Measurements from ENCODE around the gene ELAVL1.

The ELAVL1 gene

DNA sequence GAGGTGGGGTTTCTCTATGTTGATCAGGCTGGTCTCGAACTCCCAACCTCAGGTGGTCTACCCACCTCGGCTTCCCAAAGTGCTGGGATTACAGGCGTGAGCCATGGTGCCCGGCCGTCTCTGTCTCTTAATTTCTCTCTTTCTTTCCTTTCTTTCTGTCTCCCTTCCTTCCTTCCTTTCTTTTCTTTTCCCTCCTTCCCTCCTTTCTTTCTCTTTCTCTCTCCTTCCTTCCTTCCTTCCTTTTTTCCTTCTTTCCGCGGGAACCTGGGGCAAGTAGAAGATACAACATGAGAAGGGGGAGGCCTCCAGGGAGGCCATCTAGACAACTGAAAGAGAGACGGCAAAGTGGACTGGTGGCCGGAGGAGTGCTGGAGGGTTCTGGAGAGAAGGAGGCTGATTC is 15.2 kb upstream of the ELAVL1 start:
- DNase-seq (ENCODE audit: low spot score) = no peak

DNA sequence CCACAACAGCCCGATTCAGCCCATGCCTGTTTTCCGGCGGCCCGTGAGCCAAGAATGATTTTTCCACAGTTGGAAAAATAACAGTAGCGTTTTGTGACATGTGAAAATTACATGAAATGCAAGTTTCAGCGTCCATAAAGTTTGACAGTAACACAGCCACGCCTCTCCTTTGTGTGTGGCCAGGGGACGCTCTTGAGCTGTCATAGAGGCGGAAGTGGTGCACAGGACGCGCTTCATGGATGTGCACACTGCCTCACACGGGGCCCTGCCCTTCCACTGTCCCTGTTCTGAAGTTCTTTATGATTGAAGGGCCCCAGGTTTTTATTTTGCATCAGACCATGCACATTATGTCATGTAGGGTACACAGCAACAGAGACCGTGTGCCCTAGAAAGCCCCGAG is 12.4 kb upstream of the ELAVL1 start:
- peak; percentile 74 for DNase-seq (ENCODE audit: low spot score)

DNA sequence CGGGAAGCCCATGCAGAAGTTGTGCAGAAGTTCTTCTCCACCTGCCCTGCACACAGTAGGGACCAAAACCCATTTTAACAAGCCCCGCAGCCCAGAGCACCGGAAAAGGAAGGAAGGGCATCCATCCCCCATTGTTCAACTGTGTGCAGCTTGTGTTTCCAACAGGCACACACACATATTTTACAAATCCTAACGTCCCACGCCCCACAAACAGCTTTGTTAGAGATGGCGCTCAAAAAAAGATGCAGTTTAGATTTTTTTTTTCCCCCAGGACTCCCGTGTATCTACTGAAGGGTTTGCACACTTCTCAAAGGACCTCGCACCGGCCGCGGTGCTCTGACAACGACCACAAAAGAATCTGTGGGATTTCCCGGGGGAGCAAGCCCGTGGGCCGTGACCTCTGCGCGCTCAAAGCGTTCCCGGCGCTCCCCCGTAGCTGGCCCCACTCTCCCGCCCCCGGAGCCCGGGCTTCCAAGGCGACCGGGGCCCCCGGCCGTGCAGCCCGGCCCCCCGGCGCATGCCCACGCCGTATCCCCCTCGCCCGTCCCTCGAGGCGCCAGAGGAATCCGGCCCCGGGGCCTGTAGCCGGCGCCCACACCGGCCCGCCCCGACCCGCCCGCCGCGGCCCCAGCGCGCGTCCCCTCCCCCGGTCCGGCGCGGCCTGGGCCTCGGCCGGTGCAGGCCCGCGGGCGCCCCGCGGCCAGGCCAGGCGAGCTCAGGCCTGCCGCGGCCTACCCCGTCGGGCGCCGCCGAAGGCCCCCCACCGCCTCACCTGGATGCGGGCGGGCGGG is 523 bp downstream of the ELAVL1 start:
- DNase-seq (ENCODE audit: low spot score) = peak; percentile 24

DNA sequence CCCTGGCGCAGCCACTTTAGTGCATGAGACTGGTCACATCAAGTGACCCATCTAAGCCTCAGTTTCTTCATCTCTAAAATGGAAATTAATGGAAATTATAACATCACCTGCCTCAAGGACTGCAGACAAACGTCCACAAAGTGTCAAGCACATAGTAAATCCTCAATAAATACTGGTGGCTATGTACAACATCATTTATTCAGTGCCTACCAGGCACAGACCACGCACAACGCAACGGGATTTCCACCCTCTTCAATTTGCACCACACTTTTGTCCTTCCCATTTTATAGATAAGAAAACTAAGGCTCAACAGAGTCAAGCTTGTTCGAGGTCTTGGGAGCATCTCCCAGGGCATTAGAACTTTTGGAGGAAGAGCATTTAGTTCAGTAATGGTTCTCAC is 1.4 kb downstream of the ELAVL1 start:
- no peak for DNase-seq (ENCODE audit: low spot score)

DNA sequence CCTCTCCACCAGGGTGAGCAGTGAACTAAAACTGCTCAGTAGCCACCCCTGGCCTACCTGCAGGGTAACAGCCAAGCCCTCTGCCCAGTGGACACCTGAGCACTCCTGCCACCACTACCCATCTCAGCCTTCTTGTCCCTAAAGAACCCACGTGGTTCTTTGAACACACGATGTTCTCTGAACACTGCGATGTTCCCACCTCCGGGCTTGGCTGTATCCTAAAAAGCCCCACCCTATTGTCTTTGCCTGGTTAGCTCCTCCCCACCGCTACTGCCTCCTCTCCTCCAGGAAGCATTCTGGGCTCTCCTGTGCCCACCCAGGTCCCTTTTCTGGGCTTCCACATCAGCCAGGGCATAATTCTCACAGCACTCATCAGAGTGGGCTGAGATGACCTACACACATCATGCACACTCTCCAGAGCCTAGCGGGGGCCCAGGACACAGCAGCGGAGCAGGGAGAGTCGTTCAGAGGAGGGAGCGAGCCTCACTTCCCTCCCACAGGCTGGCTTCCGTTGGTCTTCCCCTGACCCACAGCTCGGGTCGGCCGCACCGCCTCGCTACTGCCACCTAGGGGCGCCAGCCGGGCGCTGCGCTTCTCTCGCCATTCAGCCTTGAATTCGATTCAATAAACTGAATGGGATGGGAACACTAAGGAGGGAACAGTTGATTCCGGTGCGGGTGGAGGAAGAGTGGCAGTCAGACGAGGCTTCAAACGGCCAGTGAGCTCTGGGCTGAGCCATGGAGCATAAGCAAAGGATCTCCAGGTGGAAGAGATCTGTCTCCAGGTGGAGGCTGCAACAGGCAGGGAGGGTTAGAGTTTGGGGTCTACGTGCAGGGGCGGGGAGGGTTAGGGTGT is 3.2 kb downstream of the ELAVL1 start:
- peak; percentile 79 for DNase-seq (ENCODE audit: low spot score)

DNA sequence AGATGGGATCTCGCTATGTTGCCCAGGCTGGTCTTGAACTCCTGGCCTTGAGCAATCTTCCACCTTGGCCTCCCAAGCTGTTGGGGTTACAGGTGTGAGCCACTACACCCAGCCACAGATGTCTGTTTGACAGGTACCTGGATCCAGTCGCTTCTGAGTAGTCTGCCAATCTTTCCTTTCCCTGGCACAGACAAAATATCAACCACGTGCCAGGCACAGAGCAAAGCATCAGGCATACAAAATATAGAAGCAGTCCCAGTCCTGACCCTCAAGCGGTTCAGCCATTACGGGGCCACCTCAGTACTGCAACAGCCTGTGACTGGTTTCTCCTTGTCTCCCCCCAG is 3.8 kb downstream of the ELAVL1 start:
- DNase-seq (ENCODE audit: low spot score) = no peak

DNA sequence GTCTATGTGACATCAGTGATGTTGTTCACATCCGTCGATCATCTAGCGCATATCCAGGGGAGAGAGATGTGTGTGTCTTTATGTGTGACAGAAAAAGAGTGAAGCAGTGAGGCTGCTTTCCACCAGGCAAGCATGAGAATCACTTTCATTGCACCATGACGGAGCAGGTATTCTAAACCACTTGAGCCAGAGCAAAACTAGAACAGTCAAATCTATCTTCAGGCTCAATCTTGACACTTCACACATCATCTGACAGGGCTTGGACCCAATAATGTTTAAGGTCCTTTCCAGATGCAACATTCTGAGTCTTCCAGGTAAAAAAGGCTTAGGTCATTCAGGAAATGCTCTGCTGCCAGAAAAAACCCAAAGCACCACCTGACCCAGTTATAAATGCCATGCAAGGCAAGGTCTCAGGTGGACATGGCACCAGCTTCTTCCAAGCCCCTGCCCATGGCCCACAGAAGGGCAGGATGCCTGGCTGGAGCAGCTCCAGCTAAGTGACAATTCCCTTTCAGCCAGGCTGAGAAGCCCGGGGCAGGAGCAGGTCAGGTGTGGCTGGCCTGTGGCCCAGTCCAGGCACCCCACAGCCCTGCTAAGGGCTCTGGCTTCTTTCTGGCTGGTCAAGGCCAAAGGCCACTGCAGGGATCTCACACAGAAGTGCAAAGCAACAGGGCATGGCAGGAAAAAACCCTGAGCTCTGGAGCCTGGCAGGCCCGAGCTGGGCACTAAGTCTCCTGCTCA is 5.0 kb downstream of the ELAVL1 start:
- no peak for DNase-seq (ENCODE audit: low spot score)

DNA sequence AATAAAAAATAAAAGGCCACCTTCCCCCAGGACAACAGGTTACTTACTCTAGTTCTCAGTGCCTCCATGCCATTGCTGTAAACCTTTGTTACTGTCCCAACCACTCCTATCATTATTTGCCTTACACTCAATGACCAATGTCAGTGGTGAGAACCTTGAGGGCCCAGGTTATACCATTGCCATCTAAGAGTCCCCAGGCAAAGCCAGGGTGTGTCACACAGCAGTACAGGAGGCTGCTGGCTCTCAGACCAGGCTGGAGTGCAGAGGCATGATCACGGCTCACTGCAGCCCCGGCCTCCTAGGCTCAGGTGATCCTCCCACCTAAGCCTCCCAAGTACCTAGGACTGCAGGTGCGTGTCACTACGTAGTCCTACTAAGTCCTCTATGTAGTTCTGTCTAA is 6.1 kb downstream of the ELAVL1 start:
- DNase-seq (ENCODE audit: low spot score) = no peak

DNA sequence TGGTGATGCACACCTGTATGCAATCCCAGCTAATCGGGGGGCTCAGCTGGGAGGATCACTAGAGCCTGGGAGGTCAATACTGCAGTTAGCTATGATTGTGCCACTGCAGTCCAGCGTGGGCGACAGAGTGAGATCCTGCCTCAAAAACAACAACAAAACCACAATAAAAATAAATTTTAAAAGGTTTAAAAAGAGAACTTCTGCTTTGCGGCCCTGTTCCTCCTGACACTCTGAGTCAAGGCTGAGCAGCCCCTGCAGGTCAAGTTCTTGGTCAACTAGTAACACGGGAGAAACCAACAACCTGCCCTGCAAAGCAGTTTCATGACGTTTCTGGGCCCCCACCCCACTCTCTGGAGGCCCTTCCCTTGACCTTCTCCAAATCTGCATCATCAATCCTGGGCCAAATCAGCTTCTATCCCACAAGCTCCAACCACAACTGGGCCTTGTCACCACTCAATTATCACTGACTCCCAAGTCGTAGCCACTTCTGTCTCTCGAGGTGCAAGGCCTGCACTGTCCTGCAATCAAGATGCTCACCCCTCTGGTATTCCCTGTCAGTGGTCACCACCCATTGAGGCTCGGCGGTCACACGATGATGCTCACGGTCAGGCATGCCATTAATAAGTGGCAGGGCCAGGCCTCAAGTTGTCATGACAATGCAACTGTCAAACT is 7.5 kb downstream of the ELAVL1 start:
- no peak for DNase-seq (ENCODE audit: low spot score)

DNA sequence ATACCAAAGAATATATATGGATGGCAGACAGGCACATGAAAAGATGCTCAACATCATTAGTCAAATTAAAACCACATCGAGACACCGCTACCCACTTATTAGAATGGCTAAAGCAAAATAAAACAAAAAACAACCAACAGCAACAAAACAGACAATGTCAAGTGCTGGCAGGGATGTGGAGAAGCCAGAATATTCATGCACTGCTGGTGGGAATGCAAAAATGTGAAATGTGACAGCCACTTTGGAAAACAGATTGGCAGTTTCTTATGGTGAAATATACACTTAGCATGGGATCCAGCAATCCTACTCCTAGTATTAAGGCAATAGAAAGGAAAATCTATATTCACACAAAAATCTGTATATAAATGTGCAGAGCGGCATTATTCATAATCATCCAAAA is 8.6 kb downstream of the ELAVL1 start:
- no peak for DNase-seq (ENCODE audit: low spot score)

DNA sequence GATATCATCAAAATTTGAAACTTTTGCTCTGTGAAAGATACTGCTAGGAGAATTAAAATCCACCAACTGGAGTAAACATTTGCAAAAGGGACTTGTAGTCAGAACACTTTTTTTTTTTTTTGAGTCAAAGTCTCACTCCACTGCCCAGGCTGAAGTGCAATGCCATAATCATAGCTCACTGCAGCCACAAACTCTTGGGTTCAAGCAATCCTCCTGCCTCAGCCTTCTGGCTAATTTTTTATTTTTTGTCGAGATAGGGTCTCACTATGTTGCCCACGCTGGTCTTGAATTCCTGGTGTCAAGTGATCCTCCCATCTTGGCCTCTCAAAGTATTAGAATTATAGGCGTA is 9.7 kb downstream of the ELAVL1 start:
- no peak for DNase-seq (ENCODE audit: low spot score)

DNA sequence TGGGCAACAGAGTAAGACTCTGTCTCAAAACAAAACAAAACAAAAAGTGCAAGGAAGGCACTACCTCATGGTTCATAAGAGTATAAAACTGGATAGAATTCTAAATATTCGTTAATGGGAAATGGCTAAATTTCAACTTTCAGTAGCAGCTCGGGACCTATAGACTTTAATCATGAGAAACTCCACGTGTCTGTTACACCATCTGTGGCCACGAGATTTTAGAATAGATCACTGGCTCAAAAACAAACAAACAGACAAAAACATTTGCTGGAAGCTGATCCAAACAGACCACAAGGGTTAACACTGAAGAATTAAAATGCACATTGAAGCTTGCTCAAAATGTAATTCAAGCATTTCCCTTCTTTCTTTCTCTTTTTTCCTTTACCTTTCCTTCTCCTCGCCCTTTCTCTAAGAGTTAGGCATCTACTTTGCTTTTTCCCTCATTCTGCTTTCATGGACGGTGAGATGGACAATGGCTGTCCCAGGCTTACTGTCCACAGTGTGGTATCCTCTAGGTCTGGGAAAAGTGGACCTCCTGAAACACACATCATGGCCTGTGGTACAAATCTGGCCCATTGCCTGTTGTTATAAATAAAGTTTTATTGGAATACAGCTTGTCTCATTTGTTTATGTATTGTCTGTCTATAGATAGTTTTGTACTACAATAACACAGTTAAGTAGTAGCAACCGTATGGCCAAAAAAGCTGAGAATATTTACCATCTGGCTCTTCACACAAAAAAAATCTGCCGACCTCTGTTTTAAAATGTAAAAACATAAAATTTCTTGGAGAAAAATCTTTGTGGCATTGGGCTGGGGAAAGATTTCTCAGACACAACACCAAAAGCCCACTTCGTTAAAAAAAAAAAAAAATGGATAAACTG is 10.3 kb downstream of the ELAVL1 start:
- DNase-seq (ENCODE audit: low spot score) = no peak

DNA sequence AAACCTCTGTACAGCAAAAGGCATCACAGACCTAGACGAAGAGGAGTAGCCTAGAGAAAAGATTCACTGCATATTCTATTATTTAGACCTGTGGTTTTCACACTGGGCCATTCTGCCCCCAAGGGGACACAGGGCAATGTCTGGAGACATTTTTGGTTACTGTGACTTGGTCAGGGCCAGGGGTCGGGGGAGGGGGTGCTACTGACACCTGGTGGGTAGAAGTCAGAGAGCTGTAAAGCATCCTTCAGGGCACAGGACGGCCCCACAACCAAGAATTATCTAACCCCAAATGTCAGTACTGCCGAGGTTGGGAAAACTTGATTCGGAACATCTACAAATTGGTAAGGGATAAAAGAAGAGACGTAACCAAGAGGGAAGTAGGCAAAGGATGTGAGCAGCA is 11.3 kb downstream of the ELAVL1 start:
- no peak for DNase-seq (ENCODE audit: low spot score)

DNA sequence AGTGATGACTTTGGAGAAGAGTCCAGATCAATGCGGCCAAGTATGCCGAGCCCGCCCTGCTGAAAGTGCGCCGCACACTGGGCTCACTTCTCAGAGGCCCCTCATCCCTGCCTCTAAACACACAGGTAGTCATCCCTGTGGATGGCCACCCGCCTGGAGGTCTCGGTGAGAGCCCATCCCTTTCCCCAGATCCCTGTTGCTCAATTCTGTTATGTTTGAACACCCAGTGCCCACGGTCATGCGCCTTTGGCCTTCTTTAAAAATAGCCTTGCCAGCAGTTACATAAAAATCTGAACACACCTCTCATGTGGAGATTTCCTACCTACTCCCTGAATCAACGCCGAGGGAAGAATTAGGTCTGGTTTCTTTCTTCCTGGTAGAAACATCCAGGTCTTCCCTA is 11.9 kb downstream of the ELAVL1 start:
- no peak for DNase-seq (ENCODE audit: low spot score)

DNA sequence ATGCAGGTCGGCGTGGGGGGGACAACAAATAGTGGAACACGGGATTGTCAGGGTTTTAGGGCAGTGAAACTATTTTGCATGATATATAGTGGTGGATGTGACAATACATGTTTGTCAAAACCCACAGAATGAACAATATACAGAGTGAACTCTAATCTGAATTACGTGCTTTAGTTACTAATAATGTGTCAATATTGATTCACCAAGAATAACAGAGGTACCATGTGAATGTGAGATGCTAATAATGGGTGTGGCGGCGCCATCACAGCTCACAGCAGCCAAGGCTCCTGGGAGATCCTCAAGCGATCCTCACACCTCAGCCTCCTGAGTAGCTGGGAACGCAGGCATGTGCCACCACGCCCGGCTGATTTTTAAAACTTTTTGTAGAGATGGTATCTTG is 12.9 kb downstream of the ELAVL1 start:
- DNase-seq (ENCODE audit: low spot score) = no peak

DNA sequence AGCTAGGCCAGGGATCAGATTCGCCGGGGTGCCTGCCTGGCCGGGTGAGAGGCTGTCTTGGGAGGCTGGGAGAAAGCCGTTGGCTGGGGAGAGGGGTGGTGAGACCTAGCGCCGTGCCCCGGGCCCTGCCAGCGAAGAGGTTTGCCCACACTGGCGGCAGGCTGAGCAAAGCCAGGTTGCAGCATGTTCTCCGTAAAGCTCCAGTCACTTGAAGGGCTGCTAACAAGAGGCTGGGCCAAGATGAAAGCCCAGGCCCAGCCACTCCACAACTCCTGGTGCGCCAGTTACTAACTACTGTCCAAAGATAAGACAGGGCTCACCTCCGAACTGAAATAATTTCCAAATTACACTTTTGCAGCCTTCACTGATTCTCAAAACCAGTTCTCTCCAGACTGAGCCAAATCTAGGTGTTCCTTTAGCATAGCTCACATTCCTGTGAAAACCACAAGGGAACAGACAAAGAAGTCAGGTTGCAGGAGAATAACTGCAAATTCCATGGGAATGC is 16.3 kb downstream of the ELAVL1 start:
- DNase-seq (ENCODE audit: low spot score) = no peak

DNA sequence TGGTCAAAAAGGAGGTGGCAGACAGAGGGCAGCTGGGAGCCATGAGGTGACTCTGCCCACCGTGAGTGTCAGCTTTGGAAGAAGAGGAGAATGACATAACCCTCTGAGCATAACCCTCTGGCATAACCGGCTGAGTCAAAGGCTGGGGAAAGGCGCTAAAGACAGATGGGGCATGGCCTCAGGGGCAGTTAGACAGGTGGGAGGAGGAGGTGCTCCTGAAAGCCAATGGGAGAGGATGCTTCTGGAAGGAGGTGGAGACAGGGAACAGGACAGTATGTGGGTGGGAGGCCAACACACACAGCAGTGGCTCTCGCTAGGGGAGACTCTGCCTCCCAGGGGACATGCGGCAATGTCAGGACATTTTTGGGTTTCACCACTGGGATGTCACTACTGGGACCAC is 17.1 kb downstream of the ELAVL1 start:
- DNase-seq (ENCODE audit: low spot score) = no peak

DNA sequence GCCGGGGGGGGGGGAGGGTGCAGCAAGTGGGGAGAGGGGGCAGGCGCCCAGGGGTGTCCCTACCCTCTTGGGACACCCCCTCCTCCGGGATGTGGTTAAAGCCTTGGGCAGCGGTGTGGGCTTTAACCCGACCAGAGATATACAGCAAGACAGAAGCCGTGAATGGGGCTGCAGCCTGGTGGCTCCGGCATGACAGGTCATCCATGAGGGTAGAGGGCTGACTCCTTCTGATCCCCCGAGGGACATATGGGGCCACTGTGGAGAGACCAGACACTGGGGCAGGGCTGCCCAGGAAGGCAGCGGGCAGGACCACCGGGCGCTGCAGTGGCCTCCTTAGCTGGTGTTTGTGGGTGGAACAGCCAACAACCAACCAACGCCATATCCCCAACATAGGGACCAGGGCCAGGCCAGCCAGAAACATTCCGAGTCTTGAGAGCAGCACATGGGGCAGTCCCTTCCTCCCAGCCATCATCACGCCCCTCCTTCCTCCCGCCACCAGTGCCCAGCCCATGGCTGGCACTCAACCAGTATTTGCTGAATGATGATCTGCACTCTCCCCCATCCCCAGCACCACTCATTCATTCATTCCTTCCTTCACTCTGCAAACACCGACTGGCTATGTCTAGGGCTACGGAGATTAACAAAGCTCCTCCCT is 18.2 kb downstream of the ELAVL1 start:
- DNase-seq (ENCODE audit: low spot score) = no peak

DNA sequence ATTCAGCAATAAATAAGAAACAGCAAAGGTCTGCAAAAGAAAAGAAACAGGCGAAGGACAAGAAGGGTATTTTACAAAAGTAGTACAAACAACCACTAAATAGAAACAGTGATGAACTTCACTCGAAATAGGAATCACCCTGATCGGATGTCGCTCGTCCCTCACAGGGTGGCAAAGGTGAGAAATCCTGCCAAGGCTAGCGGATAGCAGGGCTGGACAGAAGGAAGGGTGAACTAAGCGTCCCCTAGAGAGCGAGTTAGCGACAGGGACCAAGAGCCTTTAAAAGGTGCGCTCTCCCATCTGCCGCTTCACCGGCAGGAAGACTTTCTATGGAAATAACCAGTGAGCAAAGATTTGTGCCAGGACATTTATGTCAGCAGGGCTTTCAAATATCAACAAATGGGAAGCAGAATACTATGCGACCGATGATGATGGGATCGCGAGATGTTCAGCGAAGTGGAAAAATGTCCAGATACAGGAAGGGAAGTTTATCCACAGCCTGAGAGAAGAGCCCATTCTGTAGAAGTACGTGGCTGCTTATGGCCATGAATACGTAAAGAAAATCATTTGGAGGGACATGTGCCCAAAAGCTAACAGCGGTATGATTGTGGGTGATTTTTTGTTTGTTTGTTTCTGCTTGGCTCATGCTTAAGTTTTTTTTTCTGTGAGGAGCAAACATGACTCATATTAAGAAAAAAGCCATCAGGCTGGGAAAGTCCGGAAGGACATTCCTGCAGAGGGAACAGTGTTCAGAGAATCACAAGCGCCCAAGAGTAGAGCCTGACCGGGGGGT is 18.9 kb downstream of the ELAVL1 start:
- DNase-seq (ENCODE audit: low spot score) = no peak

DNA sequence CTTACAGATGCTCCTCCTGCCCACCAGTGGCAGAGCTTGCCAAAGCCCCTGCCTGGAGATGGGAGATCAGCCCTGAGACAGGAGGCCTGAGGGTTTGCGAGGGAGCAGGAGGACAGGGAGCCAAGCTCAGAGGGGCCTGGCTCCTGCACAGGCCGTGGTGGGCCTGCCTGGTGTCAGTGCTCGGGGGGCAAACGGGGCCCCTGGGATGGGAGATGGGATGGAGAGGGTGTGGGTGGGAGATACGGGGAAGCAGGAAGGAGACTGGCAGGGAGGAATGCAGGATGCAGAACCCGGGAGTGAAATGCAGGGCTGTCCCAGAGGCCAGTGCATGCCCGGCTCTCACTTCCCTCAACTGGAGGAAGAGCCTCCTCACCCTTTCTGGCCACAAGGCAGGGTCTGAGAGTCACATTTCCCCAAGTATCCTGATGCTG is 19.9 kb downstream of the ELAVL1 start:
- no peak for DNase-seq (ENCODE audit: low spot score)
